Suprapubic skin (tissue), 4 donors: ENCODE data around the gene HSDL2.

Source experiments
- EP300 ChIP-seq: sonication (generic); formaldehyde crosslinking; IDR thresholded peaks from one replicate; pipeline ENCODE4 v1.6.1; 2017; ENCODE audit warnings: antibody characterized with exemption
- POLR2AphosphoS5 ChIP-seq, 3 donors: sonication (generic); formaldehyde crosslinking; IDR thresholded peaks; one replicate each; pipeline ENCODE4 v1.6.1; 2017; ENCODE audit warnings: antibody characterized with exemption in 3 of 3
- TF ChIP-seq, protein P1 (sequence below), 2 donors: fragments of 200-600 bp in 1 of 2; fragments of 450-650 bp in 1 of 2; sonication (generic) in 1 of 2; IDR thresholded peaks; one replicate each; pipeline ENCODE4 v1.5.1; 2016 to 2019; ENCODE audit warnings: antibody characterized with exemption in 2 of 2, mild to moderate bottlenecking in 1 of 2, moderate library complexity in 1 of 2

GRCh38 chr9:112433499-112434392 is 53.8 kb downstream of the HSDL2 start:
- TF ChIP-seq, protein P1, sequence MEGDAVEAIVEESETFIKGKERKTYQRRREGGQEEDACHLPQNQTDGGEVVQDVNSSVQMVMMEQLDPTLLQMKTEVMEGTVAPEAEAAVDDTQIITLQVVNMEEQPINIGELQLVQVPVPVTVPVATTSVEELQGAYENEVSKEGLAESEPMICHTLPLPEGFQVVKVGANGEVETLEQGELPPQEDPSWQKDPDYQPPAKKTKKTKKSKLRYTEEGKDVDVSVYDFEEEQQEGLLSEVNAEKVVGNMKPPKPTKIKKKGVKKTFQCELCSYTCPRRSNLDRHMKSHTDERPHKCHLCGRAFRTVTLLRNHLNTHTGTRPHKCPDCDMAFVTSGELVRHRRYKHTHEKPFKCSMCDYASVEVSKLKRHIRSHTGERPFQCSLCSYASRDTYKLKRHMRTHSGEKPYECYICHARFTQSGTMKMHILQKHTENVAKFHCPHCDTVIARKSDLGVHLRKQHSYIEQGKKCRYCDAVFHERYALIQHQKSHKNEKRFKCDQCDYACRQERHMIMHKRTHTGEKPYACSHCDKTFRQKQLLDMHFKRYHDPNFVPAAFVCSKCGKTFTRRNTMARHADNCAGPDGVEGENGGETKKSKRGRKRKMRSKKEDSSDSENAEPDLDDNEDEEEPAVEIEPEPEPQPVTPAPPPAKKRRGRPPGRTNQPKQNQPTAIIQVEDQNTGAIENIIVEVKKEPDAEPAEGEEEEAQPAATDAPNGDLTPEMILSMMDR (IDR thresholded peaks at IDR 0.05), result no peak
- TF ChIP-seq POLR2AphosphoS5 (IDR thresholded peaks at IDR 0.05), result no peak
- no peak for TF ChIP-seq EP300
